ENCODE data around the gene POFUT1. TPM values are rescaled to one million over a fixed set of nuclear protein-coding genes. Genes with fewer than 3 reads are reported as not detected.

POFUT1 gene
- total and polyA plus RNA-seq, 2 of the 8 experiments (the other 6 are each of a cell fraction or from before 2014, with no cell fraction given), result 19.4 to 24.4 TPM

- no peak overlapping the region for H2BK120ac ChIP-seq (replicated peaks; ENCODE audit: low read depth, low read length)
- no peak for FAIRE-seq
- no peak overlapping the region for H3K23ac ChIP-seq (ENCODE audit: insufficient read length)
- no peak overlapping the region for H3K9ac ChIP-seq (replicated peaks in 1 of 4; ENCODE audit: extremely low read depth in 1 of 4, low read depth in 3 of 4, low read length in 3 of 4)
- H3K4ac ChIP-seq (replicated peaks; ENCODE audit: insufficient read length, low read depth, low read length), result no peak overlapping the region
- no peaks in the 10 kb centered on the region for H3K79me2 ChIP-seq (ENCODE audit: control insufficient read depth in 1 of 2, insufficient read depth in 2 of 2, low read length in 2 of 2)
- no peak overlapping the region for H2BK12ac ChIP-seq (ENCODE audit: low read depth, low read length)
- no peak overlapping the region for H2AK5ac ChIP-seq (ENCODE audit: low read depth, low read length)
- H3K4me3 ChIP-seq (ENCODE audit: extremely low read depth in 1 of 4, insufficient read depth in 2 of 4, low read depth in 3 of 4, low read length in 4 of 4), result no peak overlapping the region
- H2AFZ ChIP-seq (ENCODE audit: low read length), result no peak overlapping the region
- WGBS, 2 experiments (ENCODE audit: extremely low coverage in 1 of 2, insufficient coverage in 1 of 2, insufficient read length in 1 of 2, insufficient replicate concordance in 2 of 2, low coverage in 1 of 2, low lambda C conversion rate in 2 of 2, missing lambda C conversion rate in 1 of 2), result 81% methylated on average over 5 of the region's 5 CpGs; no CpG with 5 or more reads in 1 of the 2 experiments
- H4K91ac ChIP-seq (replicated peaks; ENCODE audit: insufficient read length, low read length), result no peak overlapping the region
- no peaks in the 10 kb centered on the region for H4K20me1 ChIP-seq (replicated peaks in 1 of 2; ENCODE audit: control insufficient read depth in 1 of 2, insufficient read depth in 2 of 2, low read length in 2 of 2)
- no peak overlapping the region for H3K56ac ChIP-seq (replicated peaks; ENCODE audit: insufficient read length, low read depth, low read length)
- no peaks in the 10 kb centered on the region for H3K36me3 ChIP-seq (ENCODE audit: control insufficient read depth in 2 of 4, insufficient read depth in 4 of 4, low read length in 3 of 4)
- H3K23me2 ChIP-seq (ENCODE audit: low read depth, low read length), result no peaks in the 10 kb centered on the region
- H3K14ac ChIP-seq (ENCODE audit: insufficient read length), result no peak overlapping the region
- H3K4me2 ChIP-seq (ENCODE audit: insufficient read depth in 1 of 2, low read depth in 2 of 2, low read length in 2 of 2), result no peak overlapping the region
- POLR2A ChIA-PET (ENCODE audit: partially characterized antibody), result no interaction called here
- no peak overlapping the region for H4K8ac ChIP-seq (ENCODE audit: extremely low read depth, insufficient read depth, low read length)
- TF ChIP-seq, protein P1, sequence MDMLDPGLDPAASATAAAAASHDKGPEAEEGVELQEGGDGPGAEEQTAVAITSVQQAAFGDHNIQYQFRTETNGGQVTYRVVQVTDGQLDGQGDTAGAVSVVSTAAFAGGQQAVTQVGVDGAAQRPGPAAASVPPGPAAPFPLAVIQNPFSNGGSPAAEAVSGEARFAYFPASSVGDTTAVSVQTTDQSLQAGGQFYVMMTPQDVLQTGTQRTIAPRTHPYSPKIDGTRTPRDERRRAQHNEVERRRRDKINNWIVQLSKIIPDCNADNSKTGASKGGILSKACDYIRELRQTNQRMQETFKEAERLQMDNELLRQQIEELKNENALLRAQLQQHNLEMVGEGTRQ (IDR thresholded peaks at IDR 0.05; ENCODE audit: low read length), result no peak
- TF ChIP-seq JUND (IDR thresholded peaks at IDR 0.05; ENCODE audit: low read length), result no peak
- no peak for TF ChIP-seq SIRT6 (IDR thresholded peaks at IDR 0.05; ENCODE audit: low read length)
- TF ChIP-seq SRF (IDR thresholded peaks at IDR 0.05; ENCODE audit: low read depth, low read length), result no peak
- TF ChIP-seq EGR1 (IDR thresholded peaks at IDR 0.05; ENCODE audit: borderline replicate concordance, low read depth, low read length), result no peak
- TF ChIP-seq SP2 (IDR thresholded peaks at IDR 0.05; ENCODE audit: low read length), result no peak
- no peak for TF ChIP-seq YY1 (IDR thresholded peaks at IDR 0.05; ENCODE audit: low read depth, low read length)
- TF ChIP-seq NANOG (IDR thresholded peaks at IDR 0.05; ENCODE audit: insufficient read depth, low read depth, low read length, poor library complexity, severe bottlenecking), result no peak
- TF ChIP-seq CBX5 (IDR thresholded peaks at IDR 0.05; ENCODE audit: low read depth, low read length), result no peak
- no peak for TF ChIP-seq RXRA (IDR thresholded peaks at IDR 0.05; ENCODE audit: insufficient read depth, low read depth, low read length)
- no peak for TF ChIP-seq KDM1A (IDR thresholded peaks at IDR 0.05; ENCODE audit: borderline replicate concordance, low read length)
- TF ChIP-seq ZNF274 (IDR thresholded peaks at IDR 0.05; ENCODE audit: borderline replicate concordance, extremely low read depth, low read length), result no peak
- TF ChIP-seq CTBP2 (IDR thresholded peaks at IDR 0.05; ENCODE audit: borderline replicate concordance, insufficient read depth, insufficient read length, low read length), result no peak
- no peak for TF ChIP-seq SP1 (IDR thresholded peaks at IDR 0.05; ENCODE audit: low read depth, low read length)
- TF ChIP-seq BCL11A (IDR thresholded peaks at IDR 0.05; ENCODE audit: low read depth in 2 of 2, low read length in 2 of 2), result no peak
- no peaks in the 10 kb centered on the region for H3K79me1 ChIP-seq (ENCODE audit: low read depth, low read length)
- no peaks in the 10 kb centered on the region for H3K4me1 ChIP-seq (replicated peaks in 1 of 4; ENCODE audit: control insufficient read depth in 3 of 4, insufficient read depth in 4 of 4, low read length in 3 of 4)
- CTCF ChIA-PET (ENCODE audit: partially characterized antibody), result interaction anchor here (0.7 to 1.8 kb wide), 2 partner anchors 73 to 305 kb away, joined by 4 to 5 read pairs; no protein-coding TSS in a partner anchor
- no peak overlapping the region for H2BK5ac ChIP-seq (ENCODE audit: low read depth, low read length)
- H3K9me3 ChIP-seq (ENCODE audit: insufficient read depth in 2 of 2, low read depth in 1 of 2, low read length in 1 of 2), result peaks cover 7 to 23% of the 10 kb centered on the region in 2 experiments; a peak in 3 of 4 replicates
- no peak overlapping the region for H3K18ac ChIP-seq (ENCODE audit: extremely low read depth, low read length)
- no peak for DNase-seq (ENCODE audit: low read depth in 1 of 2, low spot score in 2 of 2)
- no peak overlapping the region for H3K27ac ChIP-seq (ENCODE audit: low read depth, low read length)
- no peaks in the 10 kb centered on the region for H3K27me3 ChIP-seq (replicated peaks in 1 of 4; ENCODE audit: control insufficient read depth in 3 of 4, extremely low read depth in 1 of 4, insufficient read depth in 3 of 4, low read length in 3 of 4)
- H2BK20ac ChIP-seq (ENCODE audit: low read length), result no peak overlapping the region
- H4K5ac ChIP-seq (ENCODE audit: insufficient read length, low read depth, low read length), result no peak overlapping the region
- H2BK15ac ChIP-seq (ENCODE audit: low read length), result no peak overlapping the region
Measured at GRCh38 chr20:32271620-32272019, 63.9 kb downstream of the POFUT1 start.
